ENCODE measurements around the gene CYBRD1.

GRCh38 chr2:171515672-171516298 is 6.5 kb upstream of the CYBRD1 start:
- TF ChIP-seq CTCF (IDR thresholded peaks at IDR 0.05) (no peak), POLR2A (IDR thresholded peaks at IDR 0.05) (no peak), EP300 (IDR thresholded peaks at IDR 0.05) (no peak)

All from ovary (tissue), 3 donors.